SKM-1 (cell line): ENCODE results near the gene DYNLT4.

Experiments
- DNase-seq: peaks from one replicate; lab custom pipeline; 2025; ENCODE audit not compliant: unreplicated experiment; lab: John Stamatoyannopoulos, UW

The DYNLT4 gene

GRCh38 chr1:44790968-44791801 lies 16.0 kb downstream of the DYNLT4 start:
- DNase-seq, result no peak

GRCh38 chr1:44788120-44788860 lies 18.9 kb downstream of the DYNLT4 start, which contains the start of gene BEST4:
Gene BEST4, minus strand, starts transcription at chr1:44788170. Its CDS starts 465 bp downstream, at chr1:44787705.
- no peak for DNase-seq

GRCh38 chr1:44787506-44787905 lies 19.6 kb downstream of the DYNLT4 start:
- DNase-seq, result no peak

GRCh38 chr1:44786841-44787426 lies 20.2 kb downstream of the DYNLT4 start:
- DNase-seq, result no peak

GRCh38 chr1:44786138-44786840 lies 20.9 kb downstream of the DYNLT4 start:
- DNase-seq, result peak; percentile 28

DNA sequence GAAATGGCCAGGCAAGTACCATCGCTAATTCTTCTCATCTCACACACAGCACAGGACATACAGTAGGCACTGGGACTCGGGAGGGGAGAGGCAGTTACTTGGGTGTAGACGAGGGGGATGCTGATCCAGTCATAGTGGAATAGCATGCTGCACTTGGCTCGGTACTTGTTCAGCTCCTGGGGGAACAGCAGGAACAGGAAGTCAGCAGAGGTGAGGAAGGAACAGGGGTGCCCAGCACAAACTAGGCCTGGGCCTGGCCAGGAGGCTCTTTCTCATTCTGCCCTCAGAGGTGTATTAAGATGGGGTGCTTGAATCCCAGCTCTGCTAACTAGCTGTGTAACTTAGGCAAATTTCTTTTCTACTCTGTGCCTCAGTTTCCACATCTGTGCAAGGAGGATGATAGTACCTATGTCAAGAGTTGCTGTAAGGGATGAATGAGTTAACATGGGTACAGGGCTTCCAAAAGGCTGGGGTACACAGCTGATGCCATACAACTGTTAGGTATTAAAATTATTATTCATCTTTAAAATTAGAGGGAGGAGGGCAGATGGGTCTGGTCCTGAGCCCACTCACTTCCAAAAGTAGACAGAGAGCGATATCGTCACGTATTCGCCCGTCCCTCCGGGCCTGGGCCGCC lies 21.5 kb downstream of the DYNLT4 start:
- no peak for DNase-seq

DNA sequence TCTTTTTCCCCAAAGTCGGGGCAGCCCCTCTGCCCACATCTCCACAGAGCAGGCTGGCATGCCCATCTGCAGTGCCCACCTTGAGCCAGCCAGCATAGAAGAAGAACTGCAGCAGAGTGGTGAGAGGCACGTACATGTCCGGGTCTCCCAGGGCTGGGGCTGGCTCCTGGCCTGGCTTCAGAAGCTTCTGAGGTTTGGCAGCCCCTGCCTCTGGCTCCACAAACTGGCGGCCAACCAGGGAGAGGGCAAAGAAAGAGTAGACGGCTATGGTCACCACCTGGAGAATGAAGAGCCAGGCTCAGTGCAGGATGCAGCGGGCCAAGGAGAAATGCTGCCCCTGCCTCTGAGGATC lies 22.1 kb downstream of the DYNLT4 start:
- no peak for DNase-seq

GRCh38 chr1:44784094-44785028 lies 22.8 kb downstream of the DYNLT4 start:
- DNase-seq, result no peak

DNA sequence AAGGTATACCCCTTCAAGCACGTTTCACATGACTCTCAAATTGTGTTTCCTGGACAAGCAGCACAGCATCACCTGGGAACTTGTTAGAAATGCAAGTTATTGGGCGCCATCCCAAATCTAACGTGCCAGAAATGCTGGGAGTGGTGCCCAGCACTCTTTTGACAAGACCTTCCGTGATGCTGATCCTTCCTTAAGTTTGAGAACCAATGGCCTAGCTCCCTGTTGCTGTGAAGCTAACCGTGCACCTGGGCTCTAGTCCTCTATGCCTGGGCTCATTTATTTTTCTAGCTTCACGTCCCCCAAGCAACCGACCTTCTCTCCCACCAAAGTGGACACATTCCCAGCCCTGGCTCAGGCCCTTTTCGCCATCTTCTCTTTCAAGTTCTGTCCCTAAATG lies 23.5 kb downstream of the DYNLT4 start:
- no peak for DNase-seq

GRCh38 chr1:44780583-44781121 lies 26.5 kb downstream of the DYNLT4 start:
- DNase-seq, result no peak

DNA sequence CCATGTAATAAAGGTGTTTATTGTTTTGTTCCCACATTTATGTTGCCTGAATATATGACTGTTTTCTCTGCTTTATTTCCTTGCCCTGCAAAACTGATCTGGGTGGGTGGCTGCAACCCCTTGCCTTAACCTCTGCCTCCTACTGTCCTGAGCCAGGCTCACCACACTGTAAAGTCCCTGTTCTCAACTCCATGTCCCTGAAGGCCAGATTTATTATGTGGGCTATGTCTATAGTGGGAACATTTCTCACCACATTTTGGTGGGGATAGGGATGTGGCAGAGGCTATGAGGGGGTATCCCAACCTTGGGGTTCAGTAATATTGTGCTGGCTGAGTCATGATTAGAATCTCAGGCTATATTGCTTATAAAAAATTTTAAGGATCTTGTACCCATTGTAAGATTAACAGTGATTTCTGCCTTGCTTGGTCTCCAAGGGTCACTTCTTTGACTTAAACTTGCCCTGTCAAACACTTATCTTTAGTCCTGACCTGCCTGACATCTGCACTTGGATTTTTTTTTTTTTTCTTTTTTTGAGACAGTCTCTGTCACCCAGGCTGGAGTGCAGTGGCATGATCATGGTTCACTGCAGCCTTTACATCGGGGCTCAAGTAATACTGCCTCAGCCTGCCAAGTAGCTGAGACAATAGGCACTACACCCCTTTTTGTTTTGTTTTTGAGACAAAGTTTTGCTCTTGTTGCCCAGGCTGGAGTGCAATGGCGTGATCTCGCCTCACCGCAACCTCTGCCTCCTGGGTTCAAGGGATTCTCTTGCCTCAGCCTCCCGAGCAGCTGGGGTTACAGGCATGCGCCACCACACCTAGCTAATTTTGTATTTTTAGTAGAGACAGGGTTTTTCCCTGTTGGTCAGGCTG lies 28.2 kb downstream of the DYNLT4 start:
- DNase-seq, result no peak

DNA sequence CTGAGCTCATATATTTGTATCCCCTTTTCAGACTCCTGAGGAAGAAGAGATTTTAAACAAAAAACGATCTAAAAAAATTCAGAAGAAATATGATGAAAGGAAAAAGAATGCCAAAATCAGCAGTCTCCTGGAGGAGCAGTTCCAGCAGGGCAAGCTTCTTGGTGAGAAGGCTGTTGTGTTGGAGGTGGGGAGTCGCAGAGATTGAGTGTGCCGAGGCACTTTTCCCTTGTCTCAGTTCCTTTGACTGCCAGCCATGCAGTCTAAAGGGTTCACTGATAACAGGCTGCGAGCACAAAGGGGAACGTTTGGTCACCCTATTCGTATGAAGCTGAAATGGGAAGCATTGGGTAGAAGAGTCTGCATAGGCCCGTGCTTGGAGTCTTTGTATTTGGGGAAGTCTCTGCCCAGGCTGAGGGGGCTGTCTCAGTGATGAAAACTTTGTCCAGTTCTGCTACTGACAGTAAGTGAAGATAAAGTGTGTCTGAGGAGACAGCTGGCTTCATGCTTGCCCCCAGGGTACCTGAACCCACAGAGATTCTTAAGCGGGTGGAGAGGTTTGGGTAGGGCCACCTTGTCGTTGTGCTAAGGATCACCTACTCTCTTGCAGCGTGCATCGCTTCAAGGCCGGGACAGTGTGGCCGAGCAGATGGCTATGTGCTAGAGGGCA lies 29.0 kb downstream of the DYNLT4 start:
- DNase-seq, result no peak

- DNase-seq, result no peak
These were observed 29.6 kb downstream of the DYNLT4 start for GRCh38 chr1:44777547-44777946.

DNA sequence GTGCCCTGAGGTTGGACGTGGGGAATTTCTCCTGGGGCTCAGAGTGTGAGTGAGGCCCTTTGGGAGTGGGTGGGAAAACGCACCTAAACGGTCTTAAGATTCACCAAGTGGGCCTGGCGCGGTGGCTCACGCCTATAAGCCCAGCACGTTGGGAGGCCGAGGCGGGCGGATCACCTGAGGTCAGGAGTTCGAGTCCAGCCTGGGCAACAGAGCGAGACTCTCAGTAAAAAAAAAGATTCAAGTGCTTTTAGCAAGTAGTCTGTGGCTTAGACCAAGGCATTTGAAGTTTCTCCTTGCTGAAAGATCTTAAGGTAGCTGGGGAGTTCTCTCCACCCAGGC lies 30.5 kb downstream of the DYNLT4 start:
- DNase-seq, result no peak

GRCh38 chr1:44775930-44776729 lies 31.0 kb downstream of the DYNLT4 start:
- no peak for DNase-seq

GRCh38 chr1:44775078-44775929 lies 31.8 kb downstream of the DYNLT4 start, which contains the start of gene RPS8:
Gene RPS8, plus strand, starts transcription at chr1:44775540. Its CDS starts 57 bp downstream, at chr1:44775597.
- DNase-seq, result peak; percentile 83
